ENCODE results near the gene CDH12.

GRCh38 chr5:22708770-22709328 is 144.3 kb downstream of the CDH12 start:
- TF ChIP-seq CTCF (IDR thresholded peaks at IDR 0.05; ENCODE audit: extremely low read depth in 1 of 2, insufficient read depth in 1 of 2, low read depth in 1 of 2, low read length in 2 of 2) (no peak), MAX (IDR thresholded peaks at IDR 0.05; ENCODE audit: insufficient read depth, insufficient read length) (no peak), FOS (IDR thresholded peaks at IDR 0.05; ENCODE audit: borderline replicate concordance, insufficient read depth, low read length) (no peak), POLR2A (IDR thresholded peaks at IDR 0.05; ENCODE audit: low read depth, low read length) (no peak), POLR2AphosphoS5 (IDR thresholded peaks at IDR 0.05; ENCODE audit: insufficient read depth, low read depth, low read length) (no peak)

Data from endothelial cell of umbilical vein (primary cell).